ENCODE data around the gene RAPH1. TPM values are rescaled to one million over a fixed set of nuclear protein-coding genes. Genes with fewer than 3 reads are reported as not detected.
"Not testable (repeated sequence)": the region's sequence is repeated elsewhere in the genome, so short reads cannot be mapped to it uniquely, and the experiment has no call there.

The RAPH1 gene
- total RNA-seq, 1 donor from 2014 or later, result 17.2 TPM

- Histone ChIP-seq H3K9me3 (replicated peaks) (no peaks in the 10 kb centered on the region), H3K4me1 (no peaks in the 10 kb centered on the region), H3K4me3 (no peak overlapping the region), H3K36me3 (no peaks in the 10 kb centered on the region), H3K27ac (replicated peaks) (no peak overlapping the region), H3K27me3 (ENCODE audit: low read depth) (no peaks in the 10 kb centered on the region)
- DNase-seq, result no peak
- no peak for TF ChIP-seq CTCF (IDR thresholded peaks at IDR 0.05; ENCODE audit: borderline replicate concordance)
- intact Hi-C loops (cut with micrococcal nuclease), result no loop called here
These were observed 152.1 kb downstream of the RAPH1 start for GRCh38 chr2:203383038-203383437.

GRCh38 chr2:203379156-203379555 lies 155.9 kb downstream of the RAPH1 start:
- Histone ChIP-seq H3K27me3 (ENCODE audit: low read depth) (no peaks in the 10 kb centered on the region), H3K27ac (replicated peaks) (no peak overlapping the region), H3K4me1 (no peaks in the 10 kb centered on the region), H3K9me3 (replicated peaks) (no peaks in the 10 kb centered on the region), H3K36me3 (no peaks in the 10 kb centered on the region), H3K4me3 (no peak overlapping the region)
- DNase-seq, result no peak
- intact Hi-C loops (cut with micrococcal nuclease), result no loop called here
- no peak for TF ChIP-seq CTCF (IDR thresholded peaks at IDR 0.05; ENCODE audit: borderline replicate concordance)

- no peak overlapping the region for H3K27ac ChIP-seq (replicated peaks)
- no peaks in the 10 kb centered on the region for H3K4me1 ChIP-seq
- no peaks in the 10 kb centered on the region for H3K9me3 ChIP-seq (replicated peaks)
- TF ChIP-seq CTCF (IDR thresholded peaks at IDR 0.05; ENCODE audit: borderline replicate concordance), result no peak
- intact Hi-C loops (cut with micrococcal nuclease), result no loop called here
- H3K4me3 ChIP-seq, result no peak overlapping the region
- no peaks in the 10 kb centered on the region for H3K36me3 ChIP-seq
- H3K27me3 ChIP-seq (ENCODE audit: low read depth), result no peaks in the 10 kb centered on the region
- no peak for DNase-seq
These were observed 158.9 kb downstream of the RAPH1 start for GRCh38 chr2:203376173-203376572.

GRCh38 chr2:203372706-203373105 lies 162.4 kb downstream of the RAPH1 start:
- intact Hi-C loops (cut with micrococcal nuclease); H3K27ac ChIP-seq (replicated peaks); H3K36me3 ChIP-seq; H3K27me3 ChIP-seq (ENCODE audit: low read depth); H3K4me3 ChIP-seq; H3K9me3 ChIP-seq (replicated peaks); DNase-seq: not testable (repeated sequence)
- H3K4me1 ChIP-seq, result peaks cover 13% of the 10 kb centered on the region

- peaks cover 23% of the 10 kb centered on the region for H3K4me1 ChIP-seq
- peaks cover 6% of the 10 kb centered on the region for H3K36me3 ChIP-seq
- intact Hi-C loops (cut with micrococcal nuclease), result no loop called here
- no peaks in the 10 kb centered on the region for H3K27me3 ChIP-seq (ENCODE audit: low read depth)
- no peak overlapping the region for H3K4me3 ChIP-seq
- H3K27ac ChIP-seq (replicated peaks), result no peak overlapping the region
- no peaks in the 10 kb centered on the region for H3K9me3 ChIP-seq (replicated peaks)
- DNase-seq, result no peak
- no peak for TF ChIP-seq CTCF (IDR thresholded peaks at IDR 0.05; ENCODE audit: borderline replicate concordance)
These were observed 168.2 kb downstream of the RAPH1 start for GRCh38 chr2:203366639-203367466.

- no peak for DNase-seq
- H3K9me3 ChIP-seq (replicated peaks), result no peaks in the 10 kb centered on the region
- intact Hi-C loops (cut with micrococcal nuclease), result no loop called here
- H3K4me3 ChIP-seq, result no peak overlapping the region
- H3K27me3 ChIP-seq (ENCODE audit: low read depth), result no peaks in the 10 kb centered on the region
- peak overlapping the region; percentile 50 for H3K27ac ChIP-seq (replicated peaks)
- TF ChIP-seq CTCF (IDR thresholded peaks at IDR 0.05; ENCODE audit: borderline replicate concordance), result no peak
- H3K36me3 ChIP-seq, result no peaks in the 10 kb centered on the region
- H3K4me1 ChIP-seq, result peaks cover 30% of the 10 kb centered on the region
These were observed 173.2 kb downstream of the RAPH1 start for GRCh38 chr2:203361922-203362321.

All from left ventricle myocardium inferior (tissue), 1 donor.